Esophagus squamous epithelium (tissue), 4 donors: ENCODE data around the gene ILKAP.

ENCODE experiments used
- CTCF ChIP-seq, 6 experiments: fragments of 450-650 bp in 4 of 6; fragments of 200-600 bp in 2 of 6; sonication (generic) in 2 of 6; IDR thresholded peaks; one replicate each; pipeline ENCODE4 v1.5.1; 2016 to 2019; ENCODE audit warnings: antibody characterized with exemption in 6 of 6, mild to moderate bottlenecking in 4 of 6, moderate library complexity in 4 of 6
- POLR2A ChIP-seq, 4 donors: fragments of 450-650 bp; IDR thresholded peaks; one replicate each; pipeline ENCODE4 v1.6.1; 2017; ENCODE audit warnings: antibody characterized with exemption in 4 of 4, mild to moderate bottlenecking in 4 of 4, moderate library complexity in 3 of 4

DNA sequence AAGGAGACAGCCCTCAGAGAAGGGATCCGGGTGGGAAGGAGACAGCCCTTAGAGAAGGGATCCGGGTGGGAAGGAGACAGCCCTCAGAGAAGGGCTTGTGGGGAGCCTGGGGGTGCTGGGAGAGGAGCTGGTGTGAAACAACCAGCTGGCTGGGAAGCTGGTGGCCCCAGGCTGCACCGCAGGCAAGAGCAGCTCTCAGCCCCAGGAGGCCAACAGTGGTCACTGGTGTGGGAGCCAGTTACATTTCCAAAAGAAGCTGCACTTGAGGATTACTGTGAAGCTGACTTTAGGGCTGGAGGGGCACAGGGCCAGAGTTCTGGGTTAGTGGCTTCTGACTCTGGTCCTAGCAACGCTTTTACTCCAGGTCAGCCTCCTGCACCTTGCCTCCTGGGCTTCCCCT, 33.1 kb upstream of the ILKAP start:
- no peak for TF ChIP-seq CTCF (IDR thresholded peaks at IDR 0.05)
- no peak for TF ChIP-seq POLR2A (IDR thresholded peaks at IDR 0.05)
